Measurements from ENCODE around the gene ABCG4.

- TF ChIP-seq CTCF (IDR thresholded peaks at IDR 0.05) (no peak), POLR2A (IDR thresholded peaks at IDR 0.05) (no peak)
These were observed 13.0 kb downstream of the ABCG4 start for GRCh38 chr11:119161871-119162270.

All from adrenal gland (tissue), 5 donors.